ENCODE measurements around the gene SIGLEC6.
A peak's percentile ranks its signal among the peaks of the same experiment; 100 is the strongest.

Gene SIGLEC6

GRCh38 chr19:51531349-51532315 lies at the start of gene SIGLEC6:
Gene SIGLEC6, minus strand, starts transcription at chr19:51531670. Its CDS starts 22 bp downstream, at chr19:51531648.
- peak; percentile 21 for DNase-seq

DNA sequence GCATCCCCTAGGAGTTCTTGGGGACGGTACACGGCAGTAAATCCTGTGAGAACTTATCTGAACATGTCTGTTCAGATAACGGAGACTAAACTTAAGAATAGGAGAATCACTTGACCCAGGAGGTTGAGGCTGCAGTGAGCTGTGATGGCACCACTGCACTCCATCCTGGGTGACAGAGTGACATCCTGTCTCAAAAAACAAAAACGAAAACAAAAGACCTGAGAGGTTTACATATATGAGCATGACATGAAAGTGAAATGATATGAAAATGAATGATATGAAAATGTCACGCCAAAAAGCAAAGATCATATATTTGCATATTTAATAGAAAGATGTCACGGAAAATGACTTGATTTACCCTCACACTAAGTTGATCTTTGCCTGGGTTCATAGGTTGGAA lies 45.4 kb upstream of the SIGLEC6 start:
- no peak for DNase-seq

DNA sequence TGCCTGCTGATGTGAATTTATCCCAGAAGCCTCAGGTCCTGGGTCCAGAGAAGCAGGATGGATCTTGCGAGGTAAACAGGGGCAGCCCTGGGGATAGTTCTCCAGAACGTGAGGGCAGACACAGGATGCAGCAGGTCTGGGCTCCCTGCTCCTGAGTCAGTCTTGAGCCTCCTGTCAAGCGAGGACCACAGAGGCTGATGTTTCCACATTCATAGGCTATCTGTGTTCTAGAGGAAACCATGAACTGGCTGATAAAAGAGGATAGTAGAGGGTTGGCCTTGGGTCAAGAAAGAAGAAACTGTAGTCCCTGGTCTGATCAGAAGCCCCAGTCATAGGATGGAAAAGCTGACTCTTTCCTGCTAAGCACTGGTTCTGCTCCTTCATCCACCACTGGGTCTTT lies 41.9 kb upstream of the SIGLEC6 start:
- DNase-seq: no peak

DNA sequence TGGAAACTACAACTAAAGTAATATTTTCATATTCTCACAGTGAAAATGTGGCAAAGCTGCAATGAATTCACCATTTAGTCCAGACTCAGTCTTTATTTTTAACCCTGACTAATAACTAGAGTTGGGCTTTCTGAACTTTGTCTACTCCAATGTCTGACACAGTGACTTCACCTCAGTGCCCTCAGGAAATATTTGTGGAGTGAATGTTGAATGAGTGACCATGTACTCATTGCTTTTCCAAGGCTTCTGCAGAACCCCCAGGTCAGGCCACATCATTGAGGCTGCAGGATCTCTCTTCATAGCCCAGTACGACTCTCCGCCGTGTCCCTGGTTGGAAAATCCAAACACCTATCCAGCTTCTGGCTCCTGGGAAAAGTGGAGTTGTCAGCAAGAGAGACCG lies 41.4 kb upstream of the SIGLEC6 start:
- DNase-seq: no peak

DNA sequence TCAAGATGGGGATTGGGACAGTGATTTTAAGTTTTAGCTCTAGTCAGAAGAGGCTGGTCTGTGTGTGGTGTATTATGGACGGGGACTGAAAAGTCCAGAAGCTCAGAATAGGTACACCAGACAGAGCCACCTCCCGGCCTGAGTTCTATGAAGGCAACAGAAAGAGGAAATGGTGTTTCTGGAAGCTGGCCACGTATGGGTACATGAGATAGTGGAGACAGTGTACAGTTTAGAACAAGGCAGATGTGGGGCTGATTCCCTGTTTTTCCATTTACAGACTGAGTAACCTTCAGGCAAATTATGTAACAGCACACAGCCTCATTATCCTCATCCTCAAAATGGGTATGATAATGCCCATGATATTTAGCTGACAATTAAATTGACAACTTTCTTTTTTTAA lies 40.9 kb upstream of the SIGLEC6 start:
- no peak for DNase-seq

- DNase-seq: no peak
Measured at GRCh38 chr19:51571599-51571998, 40.1 kb upstream of the SIGLEC6 start.

DNA sequence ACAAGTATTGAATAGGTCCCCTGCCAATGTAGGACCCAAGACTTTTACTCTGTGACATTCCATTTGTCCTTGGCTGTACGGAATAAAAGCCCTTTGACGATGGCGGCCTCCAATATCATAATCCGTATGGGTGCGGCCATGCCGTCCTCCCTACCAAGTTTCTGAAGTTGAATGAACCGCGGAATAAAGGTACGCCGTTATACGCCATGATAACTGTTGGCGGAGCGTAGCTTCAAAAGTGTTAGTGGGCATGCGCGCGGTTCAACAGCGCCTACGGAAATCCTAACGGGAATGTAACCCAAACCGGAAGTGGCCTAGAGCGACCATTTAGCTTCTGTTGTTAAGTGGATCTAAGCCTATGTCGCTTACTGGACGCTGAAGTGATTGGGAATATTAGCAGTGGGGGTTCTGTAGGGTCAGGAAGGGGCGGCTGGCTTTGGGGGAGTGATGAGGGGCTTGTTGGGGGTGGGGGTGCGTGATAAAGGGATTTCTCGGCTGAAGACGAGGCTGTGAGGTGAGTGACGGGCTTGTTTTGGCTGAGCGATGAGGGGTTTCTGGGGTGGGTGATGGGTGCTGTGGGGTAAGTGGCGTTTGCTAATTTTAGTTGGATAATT lies 39.6 kb upstream of the SIGLEC6 start, which contains the start of gene ZNF175:
ZNF175 (plus strand) TSS at position 322 of the 614 bp plus-strand sequence. CDS start 2,047 bp downstream, outside the sequence.
- DNase-seq: peak; percentile 90

- no peak for DNase-seq
Measured at GRCh38 chr19:51568456-51568855, 37.0 kb upstream of the SIGLEC6 start.

GRCh38 chr19:51567583-51567982 lies 36.1 kb upstream of the SIGLEC6 start:
- no peak for DNase-seq

- no peak for DNase-seq
Measured at GRCh38 chr19:51566489-51567100, 35.1 kb upstream of the SIGLEC6 start.

DNA sequence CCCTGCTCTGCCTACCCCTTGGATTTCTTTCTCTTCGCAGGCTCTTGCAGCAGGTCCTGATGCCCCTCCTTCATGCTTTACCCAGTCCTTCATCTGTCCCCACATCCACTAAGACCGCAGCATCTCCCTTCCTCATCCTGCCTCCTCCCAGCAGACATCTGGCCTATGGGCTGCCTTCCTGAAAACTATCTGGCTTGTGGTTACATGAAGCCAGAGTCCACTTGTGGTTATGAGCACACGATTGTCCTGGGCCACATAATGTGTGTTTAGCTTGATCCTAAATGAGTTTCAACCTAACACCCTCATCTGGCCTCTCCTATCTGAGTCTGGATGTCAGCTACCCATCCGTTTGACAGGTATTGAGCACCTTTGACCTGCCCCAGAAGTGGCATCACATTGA lies 34.1 kb upstream of the SIGLEC6 start:
- no peak for DNase-seq

- no peak for DNase-seq
Measured at GRCh38 chr19:51564791-51565190, 33.3 kb upstream of the SIGLEC6 start.

GRCh38 chr19:51560339-51560738 lies 28.9 kb upstream of the SIGLEC6 start:
- DNase-seq: no peak

DNA sequence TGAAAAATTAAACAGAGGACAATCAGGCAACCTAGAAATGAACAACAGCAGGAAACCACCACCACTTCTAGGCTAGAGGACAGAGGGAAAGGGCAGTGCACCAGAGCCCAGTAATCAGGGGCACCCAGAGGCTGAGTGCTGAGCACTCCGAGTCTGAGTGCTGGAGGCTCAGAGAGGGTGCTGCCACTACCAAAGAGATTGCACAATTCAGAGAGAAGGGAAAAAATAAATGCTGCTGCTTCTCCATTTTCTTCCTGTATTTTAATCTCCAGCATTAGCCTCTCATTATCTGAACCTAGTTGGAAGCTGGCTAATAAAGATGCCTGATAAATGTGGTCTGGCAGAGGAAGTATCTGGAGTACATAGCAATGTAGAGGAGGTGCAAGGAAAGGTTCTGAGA lies 27.8 kb upstream of the SIGLEC6 start:
- DNase-seq: no peak

- no peak for DNase-seq
Measured at GRCh38 chr19:51552996-51553725, 21.7 kb upstream of the SIGLEC6 start.

DNA sequence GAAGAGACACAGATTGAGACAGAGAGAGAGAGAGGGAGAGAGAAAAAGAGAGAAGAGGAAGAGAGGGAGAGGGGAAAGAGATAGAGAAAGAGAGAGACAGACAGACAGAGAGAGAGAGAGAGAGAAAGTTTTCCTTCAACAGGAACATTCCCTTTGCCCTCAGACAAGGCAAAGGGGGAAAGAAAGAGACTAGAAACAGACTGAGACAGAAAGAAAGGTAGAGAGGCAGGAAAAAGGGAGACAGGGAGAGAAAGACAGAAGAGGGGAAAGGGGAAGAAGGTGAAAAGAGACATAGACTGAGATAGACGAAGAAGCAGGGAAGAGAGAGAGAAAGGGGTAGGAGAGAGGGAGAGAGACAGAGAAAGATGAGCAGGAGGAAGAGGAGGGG lies 21.1 kb upstream of the SIGLEC6 start:
- DNase-seq: no peak

- no peak for DNase-seq
Measured at GRCh38 chr19:51551673-51552432, 20.4 kb upstream of the SIGLEC6 start.

DNA sequence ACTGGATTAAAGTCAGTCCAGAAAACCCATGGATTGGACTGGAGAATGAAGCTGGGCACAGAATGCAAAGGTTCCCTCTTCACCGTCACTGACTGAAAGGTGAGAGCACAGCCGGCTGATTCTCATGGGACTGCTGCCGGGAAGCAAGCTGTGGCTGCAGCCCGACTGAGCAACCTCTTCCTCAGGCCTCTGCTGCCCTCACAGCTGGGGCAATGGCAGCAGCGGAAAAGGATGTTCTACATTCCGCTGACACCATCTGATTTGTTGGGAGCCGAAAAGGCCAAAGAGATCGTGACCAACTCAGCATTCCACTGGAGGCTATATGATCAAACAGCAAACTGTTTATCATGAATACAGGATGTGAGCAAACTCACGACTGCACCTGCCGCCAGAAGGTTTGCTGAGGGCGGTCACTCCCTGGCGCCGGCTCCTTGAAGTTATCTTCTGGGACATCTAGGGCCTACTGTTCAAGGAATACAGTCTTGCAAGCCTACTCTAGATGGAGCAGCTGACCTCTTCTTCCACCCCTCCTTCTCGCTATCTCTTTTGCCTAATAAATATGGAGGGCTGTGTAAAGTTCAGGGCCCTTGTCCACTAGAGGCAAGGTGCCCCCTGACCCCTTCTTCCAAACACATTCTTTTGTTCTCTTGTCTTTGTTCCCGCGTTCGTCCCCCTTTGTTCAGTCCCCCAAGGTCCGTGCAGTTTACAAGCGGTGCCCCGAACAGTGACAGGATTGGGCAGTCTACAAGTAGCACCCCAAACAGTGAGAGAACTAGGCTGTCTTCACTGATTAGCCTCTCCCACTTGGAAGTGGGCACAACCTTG lies 19.6 kb upstream of the SIGLEC6 start:
- DNase-seq: no peak

- DNase-seq: no peak
Measured at GRCh38 chr19:51549533-51550324, 18.3 kb upstream of the SIGLEC6 start.

- DNase-seq: no peak
Measured at GRCh38 chr19:51548891-51549305, 17.4 kb upstream of the SIGLEC6 start.

Data from CD4-positive, alpha-beta T cell treated with Interleukin-4 for 4 hours (primary cell).